Gastrocnemius medialis (tissue), 4 donors: ENCODE measurements around the gene ARHGAP10. TPM values are rescaled to one million over a fixed set of nuclear protein-coding genes. Genes with fewer than 3 reads are reported as not detected.

ENCODE experiments used
- ATAC-seq, 2 donors: fragments of 150-250 bp; one replicate each; pipeline ENCODE4 v1.9.1; 2016
- DNase-seq, 2 donors: peaks; one replicate each; pipeline ENCODE4 v3.0.0-alpha.2; 2019
- H3K27ac ChIP-seq, 4 donors: fragments of 200-600 bp; sonication (generic); 1 replicate in 1 of 4; 2 replicates in 3 of 4; pipeline ENCODE4 v1.5.1; 2016 to 2018; ENCODE audit warnings: mild to moderate bottlenecking in 2 of 4, moderate library complexity in 1 of 4
- H3K27me3 ChIP-seq, 3 donors: fragments of 200-600 bp; sonication (generic) in 2 of 3; 1 replicate in 1 of 3; 2 replicates in 2 of 3; pipeline versions ENCODE4 v1.5.1 to v1.6.0; 2016 to 2019; ENCODE audit warnings: mild to moderate bottlenecking in 1 of 3, moderate library complexity in 1 of 3
- H3K36me3 ChIP-seq, 2 donors: fragments of 200-600 bp; sonication (generic) in 1 of 2; one replicate each; pipeline ENCODE4 v1.5.1; 2017 to 2018
- H3K4me1 ChIP-seq, 2 donors: fragments of 200-600 bp; sonication (generic) in 1 of 2; one replicate each; pipeline ENCODE4 v1.5.1; 2016 to 2017; ENCODE audit warnings: mild to moderate bottlenecking in 2 of 2
- H3K4me3 ChIP-seq, 4 donors: fragments of 200-600 bp; sonication (generic) in 3 of 4; 1 replicate in 1 of 4; 2 replicates in 3 of 4; pipeline ENCODE4 v1.5.1; 2016 to 2019; ENCODE audit warnings: mild to moderate bottlenecking in 2 of 4
- H3K9me3 ChIP-seq, 3 donors: fragments of 200-600 bp; sonication (generic) in 2 of 3; 1 replicate in 1 of 3; 2 replicates in 2 of 3; pipeline ENCODE4 v1.5.1; 2016 to 2019
- CTCF ChIP-seq, 5 experiments: fragments of 450-650 bp in 3 of 5; fragments of 200-600 bp in 2 of 5; sonication (generic) in 2 of 5; IDR thresholded peaks in 4 of 5; conservative IDR thresholded peaks in 1 of 5; 1 replicate in 4 of 5; 2 replicates in 1 of 5; pipeline ENCODE4 v1.5.1; 2016 to 2019; ENCODE audit warnings: antibody characterized with exemption in 5 of 5, mild to moderate bottlenecking in 3 of 5, moderate library complexity in 3 of 5
- POLR2A ChIP-seq, 2 donors: fragments of 450-650 bp; IDR thresholded peaks; one replicate each; pipeline ENCODE4 v1.6.1; 2017; ENCODE audit warnings: antibody characterized with exemption in 2 of 2, mild to moderate bottlenecking in 2 of 2, moderate library complexity in 2 of 2
- in situ Hi-C, 4 donors: fragments of 200-750 bp; cut with MboI; loops; one replicate each; pipeline versions ENCODE4 v1.15.0 to v1.8.0; 2017; ENCODE audit warnings: low sequenced_read_pairs in 4 of 4
- intact Hi-C: fragments of 100-400 bp; cut with DNase I; formaldehyde crosslinking; loops from one replicate; pipeline ENCODE4 v1.15.1; 2023; ENCODE audit warnings: low total_unique reads
- total RNA-seq, 4 donors: library from RNA; depleted of rRNA; stranded (reverse); fragments of >200 nt; gene quantifications; one replicate each; pipeline versions ENCODE4 v1.1.0 to v1.2.3, GENCODE V29; 2016

Gene ARHGAP10
- total RNA-seq, 4 donors from 2014 or later = 22.1 to 34.6 (median 28.0) TPM

DNA sequence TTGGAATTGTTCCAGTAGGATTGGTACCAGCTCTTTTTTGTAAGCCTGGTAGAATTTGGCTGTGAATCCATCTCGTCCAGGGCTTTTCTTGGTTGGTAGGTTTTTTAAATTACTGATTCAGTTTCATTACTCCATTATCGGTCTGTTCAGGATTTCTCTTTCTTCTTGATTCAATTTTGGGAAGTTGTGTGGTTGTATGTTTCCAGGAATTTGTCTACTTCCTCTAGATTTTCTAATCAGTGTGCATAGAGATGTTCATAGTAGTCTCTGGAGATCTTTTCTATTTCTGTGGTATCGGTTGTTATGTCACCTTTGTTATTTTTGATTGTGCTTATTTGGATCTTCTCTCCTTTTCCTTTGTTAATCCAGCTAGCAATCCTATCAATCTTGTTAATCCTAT lies 248.7 kb downstream of the ARHGAP10 start:
- Histone ChIP-seq H3K4me1 (peaks cover 41 to 43% of the 10 kb centered on the region in 2 donors), H3K36me3 (no peaks in the 10 kb centered on the region), H3K27me3 (no peaks in the 10 kb centered on the region), H3K27ac (no peak overlapping the region), H3K4me3 (no peak overlapping the region), H3K9me3 (no peaks in the 10 kb centered on the region)
- DNase-seq = no peak
- TF ChIP-seq CTCF (IDR thresholded peaks at IDR 0.05 in 4 of 5, conservative IDR thresholded peaks at IDR 0.05 in 1 of 5) = no peak
- TF ChIP-seq POLR2A (IDR thresholded peaks at IDR 0.05) = no peak
- no peak for ATAC-seq
- intact Hi-C loops = no loop called here
- in situ Hi-C loops = loop anchor here in 1 of 4 donors (10.0 kb wide), 1 partner anchor 74 kb away; no protein-coding TSS in a partner anchor

DNA sequence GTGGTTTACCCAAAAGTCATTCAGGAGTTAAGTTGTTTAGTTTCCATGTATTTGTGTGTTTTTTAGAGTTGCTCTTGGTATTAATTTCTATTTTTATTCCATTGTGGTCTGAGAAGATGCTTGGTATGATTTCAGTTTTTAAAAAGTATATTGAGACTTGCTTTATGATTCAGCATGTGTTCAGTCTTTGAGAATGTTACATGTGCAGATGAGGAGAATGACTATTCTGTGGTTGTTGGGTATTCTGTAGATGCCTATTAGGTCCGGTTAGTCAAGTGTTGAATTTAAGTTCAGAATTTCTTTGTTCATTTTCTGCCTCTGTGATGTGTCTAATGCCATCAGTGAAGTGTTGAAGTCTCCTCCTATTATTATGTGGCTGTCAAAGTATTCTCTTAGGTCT lies 249.4 kb downstream of the ARHGAP10 start:
- no peak overlapping the region for H3K4me3 ChIP-seq
- H3K36me3 ChIP-seq = no peaks in the 10 kb centered on the region
- no peaks in the 10 kb centered on the region for H3K9me3 ChIP-seq
- ATAC-seq = no peak
- DNase-seq = no peak
- H3K4me1 ChIP-seq = peaks cover 35 to 39% of the 10 kb centered on the region in 2 donors
- no peak for TF ChIP-seq CTCF (IDR thresholded peaks at IDR 0.05 in 4 of 5, conservative IDR thresholded peaks at IDR 0.05 in 1 of 5)
- no peak for TF ChIP-seq POLR2A (IDR thresholded peaks at IDR 0.05)
- no peaks in the 10 kb centered on the region for H3K27me3 ChIP-seq
- in situ Hi-C loops = loop anchor here in 1 of 4 donors (10.0 kb wide), 1 partner anchor 73 kb away; no protein-coding TSS in a partner anchor
- H3K27ac ChIP-seq = no peak overlapping the region
- intact Hi-C loops = no loop called here

GRCh38 chr4:147984065-147984777 lies 252.3 kb downstream of the ARHGAP10 start:
- in situ Hi-C loops = loop anchor here in 1 of 4 donors (10.0 kb wide), 1 partner anchor 71 kb away; no protein-coding TSS in a partner anchor
- H3K9me3 ChIP-seq = no peaks in the 10 kb centered on the region
- no peaks in the 10 kb centered on the region for H3K36me3 ChIP-seq
- H3K4me3 ChIP-seq = no peak overlapping the region
- intact Hi-C loops = loop anchor here (2.0 kb wide), 1 partner anchor 85 kb away; no protein-coding TSS in a partner anchor
- TF ChIP-seq POLR2A (IDR thresholded peaks at IDR 0.05) (no peak), CTCF (IDR thresholded peaks at IDR 0.05 in 4 of 5, conservative IDR thresholded peaks at IDR 0.05 in 1 of 5) (peak; percentile 59 to 80 (median 71))
- no peaks in the 10 kb centered on the region for H3K27me3 ChIP-seq
- DNase-seq (peak; percentile 11 to 51), ATAC-seq (peak; percentile 79 to 88)
- peak overlapping the region; percentile 53 to 75 (median 57) for H3K27ac ChIP-seq
- H3K4me1 ChIP-seq = peaks cover 31 to 39% of the 10 kb centered on the region in 2 donors

GRCh38 chr4:147984778-147985138 lies 252.9 kb downstream of the ARHGAP10 start:
- ATAC-seq (peak in 1 of 2 donors; percentile 77), DNase-seq (no peak)
- H3K9me3 ChIP-seq = no peaks in the 10 kb centered on the region
- peaks cover 31 to 39% of the 10 kb centered on the region in 2 donors for H3K4me1 ChIP-seq
- H3K27me3 ChIP-seq = no peaks in the 10 kb centered on the region
- intact Hi-C loops (loop anchor here (2.0 kb wide), 1 partner anchor 84 kb away; no protein-coding TSS in a partner anchor), in situ Hi-C loops (loop anchor here in 1 of 4 donors (10.0 kb wide), 1 partner anchor 70 kb away; no protein-coding TSS in a partner anchor)
- no peak overlapping the region for H3K4me3 ChIP-seq
- H3K27ac ChIP-seq = peak overlapping the region; percentile 53 to 75 (median 57)
- TF ChIP-seq CTCF (IDR thresholded peaks at IDR 0.05 in 4 of 5, conservative IDR thresholded peaks at IDR 0.05 in 1 of 5) (no peak), POLR2A (IDR thresholded peaks at IDR 0.05) (no peak)
- H3K36me3 ChIP-seq = no peaks in the 10 kb centered on the region
